GM06990 (cell line): ENCODE data around the gene SORCS1.

Source experiments
- DNase-seq: peaks from one replicate; pipeline ENCODE4 v3.0.0-alpha.2; 2011; ENCODE audit not compliant: insufficient read length; ENCODE audit errors: extremely low read depth
- H3K27me3 ChIP-seq: replicated peaks from 2 replicates; pipeline ENCODE4 v1.6.0; 2011; ENCODE audit warnings: low read length; ENCODE audit not compliant: control insufficient read depth, insufficient read depth
- H3K36me3 ChIP-seq: 2 replicates; pipeline ENCODE4 v1.5.1; 2011; ENCODE audit warnings: low read length; ENCODE audit not compliant: control insufficient read depth, insufficient read depth
- H3K4me3 ChIP-seq: replicated peaks from 2 replicates; pipeline ENCODE4 v1.5.1; 2011; ENCODE audit warnings: low read depth, mild to moderate bottlenecking, control low read depth, low read length
- TF ChIP-seq, protein P1 (sequence below): IDR thresholded peaks from 2 replicates; pipeline ENCODE4 v1.5.1; 2011; ENCODE audit warnings: low read length, control low read depth, mild to moderate bottlenecking, inconsistent platforms; ENCODE audit not compliant: insufficient read depth, poor library complexity, severe bottlenecking

SORCS1 gene

DNA sequence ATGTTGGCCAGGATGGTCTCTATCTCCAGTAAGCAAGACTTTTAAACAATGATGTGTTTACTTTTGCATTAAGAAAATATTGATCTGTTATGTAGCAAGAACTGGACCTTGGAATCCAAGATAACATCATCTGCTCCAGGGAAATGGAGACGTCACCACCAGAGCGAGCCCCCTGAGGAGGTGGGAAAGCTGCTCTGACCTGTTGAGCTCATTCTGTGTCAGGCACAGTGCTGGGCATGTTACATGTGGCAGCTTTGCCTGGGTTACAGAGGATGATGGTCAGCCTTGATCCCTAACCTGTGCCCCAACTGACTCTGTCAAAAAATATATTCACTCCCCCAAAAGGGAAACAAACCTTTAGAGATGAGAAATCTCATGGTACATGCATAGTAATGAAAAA lies 436.3 kb downstream of the SORCS1 start:
- TF ChIP-seq, protein P1, sequence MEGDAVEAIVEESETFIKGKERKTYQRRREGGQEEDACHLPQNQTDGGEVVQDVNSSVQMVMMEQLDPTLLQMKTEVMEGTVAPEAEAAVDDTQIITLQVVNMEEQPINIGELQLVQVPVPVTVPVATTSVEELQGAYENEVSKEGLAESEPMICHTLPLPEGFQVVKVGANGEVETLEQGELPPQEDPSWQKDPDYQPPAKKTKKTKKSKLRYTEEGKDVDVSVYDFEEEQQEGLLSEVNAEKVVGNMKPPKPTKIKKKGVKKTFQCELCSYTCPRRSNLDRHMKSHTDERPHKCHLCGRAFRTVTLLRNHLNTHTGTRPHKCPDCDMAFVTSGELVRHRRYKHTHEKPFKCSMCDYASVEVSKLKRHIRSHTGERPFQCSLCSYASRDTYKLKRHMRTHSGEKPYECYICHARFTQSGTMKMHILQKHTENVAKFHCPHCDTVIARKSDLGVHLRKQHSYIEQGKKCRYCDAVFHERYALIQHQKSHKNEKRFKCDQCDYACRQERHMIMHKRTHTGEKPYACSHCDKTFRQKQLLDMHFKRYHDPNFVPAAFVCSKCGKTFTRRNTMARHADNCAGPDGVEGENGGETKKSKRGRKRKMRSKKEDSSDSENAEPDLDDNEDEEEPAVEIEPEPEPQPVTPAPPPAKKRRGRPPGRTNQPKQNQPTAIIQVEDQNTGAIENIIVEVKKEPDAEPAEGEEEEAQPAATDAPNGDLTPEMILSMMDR: no peak
- Histone ChIP-seq H3K36me3 (no peaks in the 10 kb centered on the region), H3K27me3 (no peaks in the 10 kb centered on the region), H3K4me3 (no peak overlapping the region)
- no peak for DNase-seq

DNA sequence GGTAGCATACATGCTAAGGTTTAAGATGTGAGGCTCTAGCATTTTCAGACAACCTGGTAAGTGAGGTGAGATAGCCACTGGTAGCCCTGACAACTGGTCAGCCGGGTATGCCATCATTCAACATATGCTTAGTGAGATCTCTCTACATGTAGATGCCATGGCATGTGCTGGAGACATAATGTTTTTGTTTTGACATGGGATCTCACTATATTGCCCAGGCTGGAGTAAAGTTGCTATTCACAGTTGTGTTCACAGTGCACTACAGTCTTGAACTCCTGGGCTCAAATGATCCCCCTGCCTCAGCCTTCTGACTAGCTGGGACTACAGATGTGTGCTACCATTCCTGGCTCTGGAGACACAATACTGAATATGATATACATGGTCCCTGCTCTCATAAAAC lies 437.3 kb downstream of the SORCS1 start:
- Histone ChIP-seq H3K27me3 (no peaks in the 10 kb centered on the region), H3K36me3 (no peaks in the 10 kb centered on the region), H3K4me3 (no peak overlapping the region)
- TF ChIP-seq, protein P1: no peak
- no peak for DNase-seq

DNA sequence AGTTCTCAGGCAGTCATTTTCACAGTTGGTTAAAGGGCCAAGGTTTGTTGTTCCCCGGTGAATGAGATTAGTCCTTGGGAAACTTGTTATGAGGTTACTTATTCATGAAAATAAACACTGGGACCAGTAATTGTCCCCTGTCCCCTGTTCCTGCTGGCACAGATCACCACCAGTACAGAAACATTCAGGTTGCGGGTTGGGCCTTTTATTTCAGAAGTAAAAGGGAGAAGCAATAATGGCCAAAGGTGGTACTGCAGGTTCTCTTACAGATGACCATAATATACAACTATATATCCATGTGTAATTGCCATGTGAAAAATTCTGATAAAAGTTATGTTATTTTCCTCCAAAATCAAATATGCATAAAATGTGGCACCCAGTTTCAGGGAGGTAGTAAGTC lies 442.0 kb downstream of the SORCS1 start:
- TF ChIP-seq, protein P1: no peak
- no peak for DNase-seq

DNA sequence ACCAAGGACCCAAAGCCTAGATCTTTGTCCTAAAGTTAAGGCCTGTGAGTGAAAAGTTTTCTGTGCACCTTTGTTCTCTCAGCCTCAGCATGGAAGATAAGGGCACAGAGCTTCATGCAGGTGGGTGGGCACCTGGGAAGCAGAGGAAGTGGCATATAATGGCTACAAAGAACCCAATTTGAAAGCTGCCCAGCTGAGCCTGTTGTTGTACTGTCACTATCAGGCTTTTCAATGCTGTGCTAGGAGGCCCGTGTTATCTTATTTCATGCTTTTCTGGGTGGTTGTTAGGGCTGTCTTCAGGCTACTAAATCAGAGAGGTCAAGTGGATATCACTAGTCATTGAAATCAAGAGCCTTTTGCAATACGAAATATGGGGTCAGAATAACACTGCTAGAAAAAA lies 443.8 kb downstream of the SORCS1 start:
- no peaks in the 10 kb centered on the region; the same call in 1 of the 2 replicates for H3K27me3 ChIP-seq
- TF ChIP-seq, protein P1: no peak
- no peaks in the 10 kb centered on the region for H3K36me3 ChIP-seq
- DNase-seq: no peak
- no peak overlapping the region for H3K4me3 ChIP-seq

More for the DNA sequence above, 442.0 kb downstream of the SORCS1 start:
- H3K27me3 ChIP-seq: no peaks in the 10 kb centered on the region; the same call in 1 of the 2 replicates
- no peaks in the 10 kb centered on the region for H3K36me3 ChIP-seq
- no peak overlapping the region for H3K4me3 ChIP-seq

DNA sequence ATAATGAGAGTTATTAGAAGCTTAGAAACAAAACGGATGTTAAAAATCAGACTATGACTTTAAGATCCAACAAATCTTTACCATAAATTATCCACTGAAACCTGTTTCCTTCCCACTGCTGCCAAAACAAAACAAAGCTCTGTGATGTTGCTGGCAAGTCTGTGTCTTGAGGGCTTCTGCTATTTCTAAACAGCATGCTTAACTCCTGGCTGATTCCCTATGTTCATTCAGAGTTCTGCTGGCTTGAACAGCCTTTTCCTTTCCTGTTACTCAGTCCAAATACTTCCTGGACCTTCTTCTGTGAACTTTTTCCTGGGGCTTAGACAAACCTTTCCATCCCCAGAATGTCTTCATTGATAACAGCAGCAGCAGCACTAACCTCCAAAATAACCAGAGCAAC lies 448.1 kb downstream of the SORCS1 start:
- Histone ChIP-seq H3K36me3 (no peaks in the 10 kb centered on the region), H3K27me3 (no peaks in the 10 kb centered on the region; the same call in 1 of the 2 replicates), H3K4me3 (no peak overlapping the region)
- TF ChIP-seq, protein P1: no peak
- DNase-seq: no peak
